GM19238 (cell line): ENCODE results near the gene RUNX1.

ENCODE experiments used
- DNase-seq: peaks from one replicate; pipeline ENCODE4 v3.0.0; 2011; ENCODE audit warnings: low spot score; ENCODE audit not compliant: insufficient read length

RUNX1 gene

DNA sequence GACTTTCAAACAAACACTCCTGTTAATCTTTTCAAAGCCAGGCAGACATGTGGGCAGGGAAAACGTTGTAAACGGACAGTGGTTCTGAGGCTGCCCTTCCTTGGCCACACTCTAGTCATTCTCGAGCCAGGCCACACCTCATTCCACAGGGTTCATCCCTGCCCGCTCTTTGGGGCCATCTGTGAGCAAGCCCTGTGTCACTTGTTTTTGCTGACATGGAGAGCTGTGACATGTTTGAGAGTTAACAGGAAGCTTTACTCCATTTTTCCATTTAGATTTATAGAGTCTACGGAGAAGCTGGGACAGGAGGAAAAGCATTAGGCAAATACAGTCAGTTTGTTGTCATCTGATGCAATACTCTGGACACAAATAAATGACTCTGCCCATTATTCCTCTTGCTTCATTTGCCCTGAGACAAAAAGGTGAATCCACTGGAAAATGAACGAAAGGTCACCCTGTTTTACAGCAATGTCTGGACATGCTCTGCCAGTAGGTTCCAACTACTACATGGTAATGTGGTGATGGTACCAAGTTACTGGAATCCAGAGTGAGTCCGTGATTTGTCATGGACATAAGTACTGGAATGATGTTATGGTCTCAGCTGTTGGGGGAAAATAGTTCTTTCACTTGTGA, 253.4 kb downstream of the RUNX1 start:
- no peak for DNase-seq

DNA sequence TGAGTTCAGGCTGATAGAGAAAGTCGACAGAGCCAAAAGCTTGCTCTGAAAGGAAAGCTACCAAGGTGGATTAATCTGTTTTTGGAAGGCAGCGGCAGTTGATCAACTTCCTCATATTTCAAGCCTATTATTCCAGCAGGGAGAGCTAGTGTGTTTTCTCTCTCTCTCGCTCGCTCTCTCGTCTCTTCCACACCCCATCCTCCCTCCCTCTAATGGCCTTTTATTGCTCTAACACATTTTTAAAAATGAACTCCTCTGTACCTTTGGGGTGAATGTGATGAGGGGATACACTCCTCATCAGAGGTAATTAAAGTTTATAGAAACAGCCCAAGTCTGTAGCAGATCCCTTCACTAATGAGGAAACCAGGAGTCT, 253.9 kb downstream of the RUNX1 start:
- no peak for DNase-seq

DNA sequence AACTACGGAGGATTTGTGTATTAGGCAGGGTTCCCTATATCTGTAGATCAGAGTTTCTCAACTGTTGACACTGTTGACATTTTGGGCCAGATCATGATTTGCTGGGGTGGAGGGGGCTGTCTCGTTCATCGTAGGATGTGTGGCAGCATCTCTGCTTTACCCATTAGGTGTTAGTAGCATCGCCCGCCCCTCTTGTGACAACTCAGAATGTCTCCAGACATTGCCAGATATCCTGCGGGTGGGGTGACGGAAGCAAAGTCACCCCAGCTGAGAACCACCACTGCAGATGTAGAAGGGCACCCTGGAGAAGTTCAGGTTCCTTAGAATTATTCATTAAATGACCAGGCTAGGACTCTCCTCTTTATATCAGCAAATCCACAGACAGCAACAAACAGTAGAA, 254.4 kb downstream of the RUNX1 start:
- DNase-seq, result no peak

DNA sequence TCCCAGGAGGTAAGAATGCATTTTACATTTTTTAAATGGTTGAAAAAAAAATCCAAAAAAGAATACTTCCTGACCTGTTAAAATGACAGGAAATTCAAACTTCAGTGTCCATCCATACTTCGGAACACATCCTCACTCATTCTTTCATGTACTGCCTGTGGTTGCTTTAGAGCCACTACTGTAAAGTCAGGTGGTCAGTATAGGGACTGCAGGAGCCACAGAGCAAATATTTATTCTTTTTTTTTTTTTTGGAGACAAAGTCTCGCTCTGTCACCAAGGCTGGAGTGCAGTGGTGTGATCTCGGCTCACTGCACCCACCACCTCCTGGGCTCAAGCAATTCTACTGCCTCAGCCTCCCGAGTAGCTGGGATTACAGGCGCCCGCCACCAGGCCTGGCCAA, 255.6 kb downstream of the RUNX1 start:
- no peak for DNase-seq

DNA sequence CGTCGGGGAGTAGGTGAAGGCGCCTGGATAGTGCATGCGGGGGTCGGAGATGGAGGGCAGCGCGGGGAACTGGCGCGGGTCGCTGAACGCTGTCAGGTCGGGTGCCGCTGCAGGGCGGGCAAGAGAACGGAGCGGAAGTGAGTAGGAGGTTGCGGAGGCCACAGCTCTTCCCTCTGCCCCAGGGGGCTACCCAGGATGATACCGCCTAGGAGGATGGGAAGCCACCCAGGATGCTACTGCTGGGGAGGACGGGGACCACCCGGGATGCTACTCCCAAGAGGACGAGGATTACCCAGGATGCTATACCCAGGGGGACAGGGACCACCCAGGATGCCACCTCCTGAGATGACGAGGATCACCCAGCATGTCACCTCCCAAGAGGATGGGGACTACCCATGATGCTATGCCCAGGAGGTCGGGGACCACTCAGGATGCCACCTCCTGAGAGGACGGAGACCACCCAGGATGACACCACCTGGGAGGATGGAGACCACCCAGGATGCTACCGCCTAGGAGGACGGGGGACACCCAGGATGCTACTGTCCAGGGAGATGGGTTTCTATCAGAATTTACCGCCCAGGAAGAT, 256.5 kb downstream of the RUNX1 start:
- DNase-seq, result no peak

DNA sequence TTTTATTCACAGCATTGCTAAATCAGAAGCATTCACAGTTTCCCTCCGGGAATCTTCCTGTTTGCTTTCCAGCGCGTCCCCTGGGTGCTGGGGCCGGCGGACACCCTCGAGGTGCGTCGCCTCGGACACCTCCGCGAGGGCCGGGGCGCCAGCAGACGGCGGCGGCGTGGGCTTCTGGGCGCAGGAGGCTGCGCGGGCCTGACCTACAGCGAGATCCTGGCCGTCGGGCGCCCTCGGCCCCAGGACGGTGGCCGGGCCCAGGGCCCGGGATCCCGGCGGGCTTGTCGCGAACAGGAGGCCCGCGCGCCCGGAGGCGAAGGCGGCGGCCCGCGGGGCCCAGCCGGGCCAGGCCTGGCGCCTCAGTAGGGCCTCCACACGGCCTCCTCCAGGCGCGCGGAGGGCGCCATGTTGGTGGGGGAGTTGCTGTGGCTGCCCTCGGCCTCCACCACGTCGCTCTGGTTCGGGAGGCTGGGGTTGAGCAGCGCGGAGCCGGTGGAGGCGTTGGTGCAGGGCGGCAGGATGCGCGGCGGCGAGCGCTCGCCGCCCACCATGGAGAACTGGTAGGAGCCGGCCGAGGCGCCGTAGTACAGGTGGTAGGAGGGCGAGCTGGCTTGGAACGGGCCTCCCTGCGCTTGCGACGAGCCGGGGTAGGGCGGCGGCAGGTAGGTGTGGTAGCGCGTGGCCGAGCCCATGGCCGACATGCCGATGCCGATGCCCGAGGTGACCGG, 257.2 kb downstream of the RUNX1 start:
- DNase-seq, result no peak

DNA sequence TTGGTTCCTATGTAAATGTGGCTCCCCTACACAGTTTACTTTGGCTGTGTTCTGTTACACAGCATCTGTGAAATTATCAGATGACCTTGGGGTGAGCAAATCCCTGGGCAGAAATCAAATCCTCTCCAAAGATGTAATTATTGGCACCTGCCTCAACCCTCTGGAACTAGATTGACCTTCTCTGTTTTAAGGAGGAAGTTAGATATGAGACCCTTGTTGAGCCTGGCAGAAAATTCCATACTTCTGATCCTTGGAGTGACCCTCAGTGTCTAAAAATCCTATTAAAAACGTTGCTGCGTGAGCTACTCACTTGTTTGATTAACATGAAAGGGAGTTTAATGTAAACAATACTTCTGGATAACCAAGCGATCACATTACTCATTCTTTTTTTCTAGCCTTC, 258.3 kb downstream of the RUNX1 start:
- DNase-seq, result no peak

DNA sequence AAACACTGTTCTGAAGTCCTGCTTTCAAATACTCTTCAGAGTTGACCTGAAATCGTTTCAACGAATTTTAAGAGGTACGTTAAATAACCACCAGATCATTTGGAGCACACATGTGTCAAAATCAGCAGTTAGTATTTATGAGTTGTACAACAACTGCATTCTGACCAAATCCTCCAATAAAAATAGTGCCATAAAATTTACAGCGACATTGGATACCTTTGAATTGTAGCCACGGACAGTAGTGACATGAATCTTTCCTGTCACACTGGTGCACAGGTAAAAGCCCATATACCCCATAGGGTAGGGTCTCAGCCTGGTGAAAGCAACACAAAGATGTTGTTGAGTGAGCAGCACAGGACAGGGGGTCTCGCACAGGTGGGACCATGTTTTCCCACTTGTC, 258.8 kb downstream of the RUNX1 start:
- no peak for DNase-seq

DNA sequence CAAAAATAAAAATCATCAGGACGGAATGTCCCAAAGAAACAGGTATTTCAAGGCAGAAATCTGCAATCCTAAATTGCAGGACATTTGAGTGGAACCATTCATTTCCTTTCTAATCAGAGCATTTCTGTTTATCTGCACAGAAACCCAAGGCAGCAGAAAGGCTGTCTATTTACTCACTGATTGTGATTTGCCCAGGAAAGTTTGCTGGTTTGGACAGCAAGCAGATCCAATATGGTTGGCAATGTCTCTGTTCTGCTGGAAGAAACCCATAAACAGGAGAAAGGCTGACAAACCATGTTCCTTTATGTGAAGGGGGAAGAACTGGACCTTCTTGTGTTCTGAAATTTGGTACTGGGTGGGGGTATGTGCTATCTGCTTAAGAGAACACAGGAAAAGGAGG, 260.2 kb downstream of the RUNX1 start:
- no peak for DNase-seq

DNA sequence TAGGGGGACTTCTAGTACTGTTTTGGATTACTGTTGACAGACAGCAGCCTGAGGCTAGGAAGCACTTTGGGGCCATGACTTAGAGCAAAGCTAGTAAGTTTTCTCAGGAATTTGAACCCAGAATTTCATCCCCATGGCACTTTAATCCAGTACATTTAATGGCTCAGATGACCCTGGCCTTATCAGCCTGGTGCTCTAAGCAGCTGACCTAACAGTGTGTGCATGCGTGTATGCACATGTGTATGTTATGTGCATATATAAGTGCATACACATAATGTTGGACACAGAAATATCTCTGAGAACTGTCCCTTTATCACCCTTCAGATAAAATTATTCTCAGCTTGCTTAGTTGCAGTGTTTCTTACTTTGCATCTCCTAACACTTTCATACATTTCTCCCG, 265.3 kb downstream of the RUNX1 start:
- DNase-seq, result no peak

DNA sequence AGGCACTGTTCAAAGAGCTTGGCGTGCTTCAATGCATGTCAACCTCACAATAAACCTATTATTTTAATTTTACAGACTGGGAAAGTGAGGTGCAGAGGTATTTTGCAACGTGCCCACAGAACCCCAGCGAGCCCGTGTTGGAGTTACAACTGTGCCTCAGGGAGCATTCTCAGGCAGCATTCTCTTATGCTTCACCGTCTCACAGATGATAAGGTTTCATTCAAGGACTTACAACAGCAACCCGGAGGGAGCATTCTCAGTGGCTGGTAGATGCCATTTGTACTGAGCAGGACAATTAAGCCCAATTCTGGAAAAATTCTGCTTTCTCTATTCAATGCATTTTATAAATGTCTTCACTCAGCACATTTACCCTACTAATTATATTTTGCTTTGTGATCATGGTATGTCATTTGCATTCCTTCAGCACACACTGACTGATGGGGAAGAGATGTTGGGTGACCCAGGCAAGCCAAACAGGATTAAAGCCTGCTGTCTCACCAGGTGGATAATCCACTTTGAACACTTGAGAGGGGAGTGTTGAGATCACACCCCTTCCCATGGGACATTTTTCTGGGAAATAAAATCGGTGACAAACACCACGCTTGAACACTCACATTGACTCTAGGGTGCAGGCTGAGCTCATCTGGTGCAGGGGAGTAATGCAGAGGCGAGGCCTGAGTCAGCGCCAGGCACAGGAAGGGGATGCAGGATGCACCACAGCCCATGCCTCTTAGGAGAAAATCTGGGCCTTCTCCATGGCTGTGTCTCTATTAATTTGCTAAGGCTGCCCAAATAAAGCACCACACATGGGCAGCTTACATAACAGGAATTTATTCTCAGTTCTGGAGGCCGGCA, 266.4 kb downstream of the RUNX1 start:
- no peak for DNase-seq

DNA sequence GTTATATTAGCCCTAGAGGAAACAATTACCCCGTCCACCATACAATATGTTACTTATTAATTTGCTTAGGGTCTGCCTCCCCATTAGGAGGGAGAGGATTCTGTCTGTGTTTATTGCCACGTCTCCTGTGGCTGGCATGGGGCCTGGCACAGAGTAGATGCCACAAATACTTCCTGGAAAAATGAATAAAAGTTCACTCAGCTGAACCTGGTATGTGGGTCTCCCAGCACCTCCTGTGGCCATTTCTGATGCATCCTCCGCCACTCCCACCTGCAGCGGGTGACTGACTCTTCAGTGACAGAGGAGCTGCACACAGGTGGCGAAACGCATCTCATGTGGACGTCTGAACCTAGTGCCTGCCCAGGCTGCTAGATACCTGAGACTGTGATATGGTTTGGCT, 267.6 kb downstream of the RUNX1 start:
- DNase-seq, result no peak

DNA sequence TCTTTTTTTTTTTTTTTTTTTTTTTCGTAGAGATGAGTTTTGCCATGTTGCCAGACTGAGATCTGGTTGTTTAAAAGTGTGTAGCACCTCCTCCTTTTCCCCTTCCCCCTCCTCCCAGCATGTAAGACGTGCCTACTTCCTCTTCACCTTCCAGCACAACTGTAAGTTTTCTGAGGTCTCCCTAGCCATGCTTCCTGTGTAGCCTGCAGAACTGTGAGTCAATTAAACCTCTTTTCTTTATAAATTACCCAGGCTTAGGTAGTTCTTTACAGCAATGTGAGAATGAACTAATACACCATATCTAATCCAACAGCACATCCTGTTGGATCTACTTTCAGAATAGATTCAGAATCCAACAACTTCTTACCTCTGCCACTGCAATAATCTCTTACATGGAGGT, 269.2 kb downstream of the RUNX1 start:
- DNase-seq, result no peak

DNA sequence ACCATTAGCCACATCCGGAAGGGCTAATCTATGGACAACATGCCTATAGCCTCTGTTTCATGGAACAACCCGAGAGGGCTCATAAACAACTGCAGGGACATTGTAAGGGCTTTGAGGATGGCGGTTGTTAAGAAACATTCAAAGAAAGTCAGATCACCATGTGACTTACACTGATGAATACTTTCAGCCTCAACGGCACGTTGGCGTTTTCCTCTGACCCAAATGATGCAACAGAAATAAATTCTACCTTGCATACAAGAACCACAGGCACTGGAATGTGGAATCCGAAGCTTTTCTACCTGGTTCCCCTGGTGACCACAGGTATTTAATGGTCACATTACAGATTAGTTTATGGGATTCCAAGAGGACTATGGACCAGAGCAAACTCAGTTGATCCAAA, 273.3 kb downstream of the RUNX1 start:
- no peak for DNase-seq

DNA sequence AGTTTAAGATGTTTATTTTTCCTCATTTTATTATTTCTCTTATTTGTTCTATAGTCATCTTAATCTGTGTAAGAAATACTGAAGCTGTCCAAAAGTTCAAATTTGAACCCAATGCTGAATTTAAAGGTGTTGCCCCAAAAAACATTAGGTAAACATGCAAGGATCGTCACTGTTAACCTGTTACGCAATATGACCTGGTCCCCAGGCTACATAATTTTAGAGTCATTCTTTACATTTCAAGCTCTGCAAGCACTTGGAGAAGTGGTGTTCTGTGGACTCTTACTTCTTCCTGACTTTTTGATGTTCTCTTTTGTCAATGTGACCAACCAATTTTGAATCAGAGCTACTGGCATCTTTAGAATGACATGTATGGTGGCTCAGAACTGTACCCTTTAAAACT, 274.4 kb downstream of the RUNX1 start:
- no peak for DNase-seq

DNA sequence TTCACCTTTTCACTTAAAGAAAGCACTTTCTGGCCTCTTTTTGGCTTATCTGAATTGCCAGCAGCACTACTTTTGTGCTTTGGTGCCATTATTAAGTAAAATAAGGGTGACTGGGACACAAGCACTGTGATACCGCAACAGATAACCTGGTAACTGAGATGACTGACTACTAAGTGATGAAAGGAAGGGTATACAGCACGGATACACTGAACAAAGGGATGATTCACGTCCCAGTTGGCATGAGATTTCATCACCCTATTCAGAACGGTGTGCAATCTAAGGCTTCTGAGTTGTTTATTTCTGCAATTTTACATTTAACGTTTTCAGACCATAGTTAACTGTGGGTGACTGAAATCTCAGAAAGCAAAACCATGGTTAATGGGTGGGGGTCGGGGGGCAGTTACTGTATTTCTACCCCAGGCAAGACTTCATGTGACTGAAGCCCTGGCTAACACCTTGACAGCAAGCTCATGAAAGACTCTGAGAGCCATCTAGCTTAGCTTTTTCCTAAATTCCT, 277.5 kb downstream of the RUNX1 start:
- no peak for DNase-seq

DNA sequence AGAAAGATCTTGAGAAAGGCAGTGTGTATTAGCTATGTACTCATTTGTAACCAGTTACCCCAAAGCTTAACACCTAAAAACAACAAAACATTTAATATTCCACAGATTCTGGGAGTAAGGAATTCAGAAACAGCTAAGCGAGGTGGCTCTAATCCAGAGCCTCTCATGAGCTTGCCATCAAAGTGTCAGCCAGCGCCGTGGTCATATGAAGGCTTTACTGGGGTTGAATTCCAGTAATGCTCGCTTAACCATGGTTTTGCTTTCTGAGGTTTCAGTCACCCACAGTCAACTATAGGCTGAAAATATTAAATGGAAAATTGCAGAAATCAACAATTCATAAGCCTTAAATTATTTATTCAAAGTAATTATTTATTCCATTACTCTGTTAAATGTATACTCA, 278.5 kb downstream of the RUNX1 start:
- no peak for DNase-seq

DNA sequence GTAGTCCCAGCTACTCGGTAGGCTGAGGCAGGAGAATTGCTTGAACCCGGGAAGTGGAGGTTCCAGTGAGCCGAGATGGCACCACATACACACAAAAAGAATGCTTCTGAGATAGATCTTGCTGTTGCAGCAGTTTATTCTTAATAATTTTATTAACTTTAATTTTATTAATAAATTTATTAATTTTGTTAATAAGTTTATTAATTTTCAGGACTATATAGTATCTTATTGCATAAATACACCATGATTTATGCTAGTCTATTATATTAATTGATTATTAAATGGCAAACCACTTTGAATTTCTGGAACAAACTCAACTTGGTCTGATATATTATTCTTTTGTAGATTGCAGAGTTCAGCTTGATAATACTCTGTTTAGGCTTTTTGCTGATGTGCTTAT, 280.8 kb downstream of the RUNX1 start:
- no peak for DNase-seq

DNA sequence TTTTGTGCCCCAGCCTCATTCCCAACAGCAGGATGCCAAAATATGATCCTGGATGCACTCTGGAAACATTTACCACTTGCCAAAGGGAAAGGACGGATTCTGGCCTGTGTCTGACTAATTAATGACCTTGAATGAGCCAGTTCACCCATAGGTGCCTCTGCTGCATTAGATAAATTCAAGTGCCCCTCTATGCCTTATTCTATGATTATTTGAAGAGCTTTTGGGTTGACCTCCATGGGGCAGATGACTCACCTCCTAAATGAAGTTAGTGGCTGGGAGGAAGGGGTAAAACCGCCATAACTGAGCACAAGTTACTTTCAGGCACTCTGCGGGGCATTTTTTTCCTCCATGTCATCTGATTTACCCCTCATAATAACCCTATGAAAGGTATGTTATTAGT, 282.2 kb downstream of the RUNX1 start:
- DNase-seq, result no peak

DNA sequence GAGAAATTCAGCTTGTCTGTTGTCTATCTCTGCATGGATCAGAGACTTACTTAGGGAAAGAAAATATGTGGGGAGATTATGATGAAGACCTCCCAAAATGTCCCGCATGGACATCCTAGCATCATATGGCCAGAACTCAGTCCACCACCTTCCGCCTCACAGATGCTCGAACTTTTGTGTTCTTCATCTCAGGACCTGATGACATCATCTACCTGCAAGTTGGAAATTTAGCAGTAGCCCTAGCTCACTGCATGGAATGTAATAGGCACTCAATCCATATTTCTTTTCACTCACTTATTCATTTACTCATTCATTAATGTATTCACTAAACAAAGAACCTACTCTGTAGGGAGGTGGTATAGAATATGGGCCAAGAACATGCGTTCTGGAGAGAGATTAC, 283.5 kb downstream of the RUNX1 start:
- DNase-seq, result no peak

DNA sequence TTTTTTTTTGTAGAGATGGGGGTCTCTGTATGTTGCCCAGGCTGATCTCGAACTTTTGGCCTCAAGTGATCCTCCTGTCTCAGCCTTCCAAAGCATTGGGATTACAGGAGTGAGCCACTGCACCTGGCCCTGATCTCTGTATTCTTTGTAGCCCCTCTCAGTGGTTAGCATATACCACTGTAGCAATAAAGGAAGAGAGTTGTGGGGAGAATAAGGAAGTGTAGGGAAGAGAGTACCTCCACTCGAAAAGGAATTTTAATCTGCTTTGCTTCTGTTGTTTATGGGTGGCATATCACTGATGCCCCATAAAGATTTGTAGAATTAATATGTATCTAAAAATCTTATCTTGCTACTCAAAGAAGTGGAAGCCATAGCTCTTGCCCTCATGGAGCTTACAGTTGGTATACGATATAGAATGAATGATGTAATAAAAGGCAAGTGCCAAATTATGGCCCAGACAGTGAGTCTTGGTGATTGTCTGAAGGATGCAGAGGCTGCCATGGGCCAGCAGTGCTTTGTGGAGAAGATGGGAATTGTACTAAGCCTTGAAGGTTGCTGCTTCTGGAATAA, 284.3 kb downstream of the RUNX1 start:
- no peak for DNase-seq

DNA sequence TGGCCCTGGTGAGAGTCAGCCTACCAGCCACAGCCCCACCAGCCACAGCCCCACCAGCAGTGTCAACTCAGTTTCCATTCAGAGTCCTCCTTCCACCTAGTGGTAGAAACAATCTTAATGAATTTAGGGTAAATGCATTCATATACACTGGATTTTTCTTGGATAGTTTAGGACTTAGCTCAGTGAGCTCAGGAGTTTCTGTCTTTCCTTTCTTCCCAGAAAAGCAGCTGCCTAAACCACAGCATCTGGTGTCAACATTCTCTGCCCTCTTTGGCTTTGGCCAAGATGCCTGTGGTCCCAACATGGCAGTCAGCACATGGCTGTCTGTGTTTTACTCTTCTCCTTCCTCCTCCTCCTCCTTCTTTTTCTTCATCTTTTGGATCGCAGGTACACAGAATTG, 286.3 kb downstream of the RUNX1 start:
- DNase-seq, result no peak
